GM23338 (cell line): ENCODE measurements around the gene BEND7. TPM values are rescaled to one million over a fixed set of nuclear protein-coding genes. Genes with fewer than 3 reads are reported as not detected.

Experiments used
- ATAC-seq: fragments of 200-7000 bp; cut with Tn5 transposase; 3 replicates; pipeline ENCODE4 v1.9.1; 2020
- DNase-seq: peaks from one replicate; pipeline ENCODE4 v3.0.0-alpha.2; 2015; ENCODE audit warnings: low spot score
- H2AFZ ChIP-seq: fragments of 200-600 bp; sonication (generic); 2 replicates; pipeline ENCODE4 v1.8.0; 2016; ENCODE audit warnings: antibody characterized with exemption, mild to moderate bottlenecking, moderate library complexity
- H3F3A ChIP-seq: fragments of 200-600 bp; sonication (generic); replicated peaks from 2 replicates; pipeline ENCODE4 v1.8.0; 2017; ENCODE audit warnings: antibody characterized with exemption, mixed run types, low read depth
- H3K27ac ChIP-seq: fragments of 200-600 bp; sonication (generic); 2 replicates; pipeline ENCODE4 v1.6.1; 2016; ENCODE audit warnings: low read depth
- H3K27me3 ChIP-seq: fragments of 200-600 bp; sonication (generic); 2 replicates; pipeline ENCODE4 v1.8.0; 2016; ENCODE audit warnings: mild to moderate bottlenecking, mixed run types, moderate library complexity; ENCODE audit not compliant: insufficient read depth
- H3K36me3 ChIP-seq: fragments of 200-600 bp; sonication (generic); 2 replicates; pipeline ENCODE4 v1.8.0; 2016; ENCODE audit warnings: mild to moderate bottlenecking; ENCODE audit not compliant: insufficient read depth
- H3K4me1 ChIP-seq: fragments of 200-600 bp; sonication (generic); 2 replicates; pipeline ENCODE4 v1.8.0; 2016; ENCODE audit warnings: mild to moderate bottlenecking, moderate library complexity; ENCODE audit not compliant: insufficient read depth
- H3K4me2 ChIP-seq: fragments of 200-600 bp; sonication (generic); 2 replicates; pipeline ENCODE4 v1.7.1; 2017; ENCODE audit warnings: mixed run types
- H3K4me3 ChIP-seq: fragments of 200-600 bp; sonication (generic); 2 replicates; pipeline ENCODE4 v1.6.1; 2016; ENCODE audit warnings: mixed run types
- H3K79me2 ChIP-seq: fragments of 200-600 bp; sonication (generic); replicated peaks from 2 replicates; pipeline ENCODE4 v1.8.0; 2017; ENCODE audit warnings: mild to moderate bottlenecking; ENCODE audit not compliant: insufficient read depth
- H3K9me2 ChIP-seq: fragments of 200-600 bp; sonication (generic); 2 replicates; pipeline ENCODE4 v1.8.0; 2017; ENCODE audit not compliant: insufficient read depth
- H4K20me1 ChIP-seq: fragments of 200-600 bp; sonication (generic); replicated peaks from 2 replicates; pipeline ENCODE4 v1.8.0; 2017; ENCODE audit warnings: mild to moderate bottlenecking; ENCODE audit not compliant: insufficient read depth
- H3K27ac Mint-ChIP-seq: 2 replicates; pipeline ENCODE4 v1.8.0; 2020; ENCODE audit warnings: inconsistent platforms, mild to moderate bottlenecking, moderate library complexity, mixed read lengths
- H3K27me3 Mint-ChIP-seq: 3 replicates; pipeline ENCODE4 v1.8.0; 2022; ENCODE audit warnings: low read depth, mild to moderate bottlenecking, moderate library complexity, mixed read lengths, inconsistent platforms; ENCODE audit not compliant: insufficient read depth, poor library complexity
- H3K36me3 Mint-ChIP-seq: 3 replicates; pipeline ENCODE4 v1.8.0; 2021; ENCODE audit warnings: low read depth, mild to moderate bottlenecking, inconsistent platforms, moderate library complexity, mixed read lengths
- H3K4me1 Mint-ChIP-seq: 3 replicates; pipeline ENCODE4 v1.8.0; 2020; ENCODE audit warnings: mild to moderate bottlenecking, inconsistent platforms, mixed read lengths
- H3K4me3 Mint-ChIP-seq: 3 replicates; pipeline ENCODE4 v1.8.0; 2021; ENCODE audit warnings: moderate library complexity, mild to moderate bottlenecking, inconsistent platforms, mixed read lengths
- H3K9me3 Mint-ChIP-seq: 3 replicates; pipeline ENCODE4 v1.8.0; 2020; ENCODE audit warnings: moderate library complexity, mild to moderate bottlenecking, inconsistent platforms, mixed read lengths
- CREB1 ChIP-seq: fragments of 250-450 bp; sonication (Bioruptor Pico); IDR thresholded peaks from 2 replicates; pipeline ENCODE4 v1.5.0; 2020; ENCODE audit warnings: low read depth, mild to moderate bottlenecking, moderate library complexity
- EZH2 ChIP-seq: fragments of 200-600 bp; sonication (generic); IDR thresholded peaks from one replicate; pipeline ENCODE4 v1.8.0; 2017; ENCODE audit warnings: antibody characterized with exemption, mild to moderate bottlenecking, low read depth; ENCODE audit not compliant: unreplicated experiment
- POLR2AphosphoS5 ChIP-seq: IDR thresholded peaks from 2 replicates; pipeline ENCODE4 v1.6.1; 2016; ENCODE audit warnings: antibody characterized with exemption, low read depth
- STAT1 ChIP-seq: IDR thresholded peaks from one replicate; pipeline ENCODE4 v1.6.1; 2016; ENCODE audit warnings: antibody characterized with exemption; ENCODE audit not compliant: unreplicated experiment
- ZNF114 ChIP-seq: fragments of 250-450 bp; sonication (Bioruptor Pico); IDR thresholded peaks from 2 replicates; pipeline ENCODE4 v1.5.0; 2020; ENCODE audit warnings: mild to moderate bottlenecking, moderate library complexity
- ZNF331 ChIP-seq: fragments of 250-450 bp; sonication (Bioruptor Pico); IDR thresholded peaks from 2 replicates; pipeline ENCODE4 v1.5.0; 2020; ENCODE audit warnings: low read depth, mild to moderate bottlenecking, moderate library complexity
- polyA plus RNA-seq: library from polyadenylated mRNA; unstranded; fragments of >200 nt; fragmentation: Nextera tagmentation; extraction: Ambion mirVana; gene quantifications from 2 replicates; pipeline ENCODE4 v1.2.1, GENCODE V29; 2016
- total RNA-seq: library from RNA; depleted of rRNA; stranded (reverse); fragments of >200 nt; shearing (Covaris generic); gene quantifications from 2 replicates; pipeline ENCODE4 v1.2.3, GENCODE V29; 2014
- TF ChIP-seq, protein P1 (sequence below): IDR thresholded peaks from 2 replicates; pipeline ENCODE4 v1.6.1; 2016; ENCODE audit warnings: antibody characterized with exemption
- TF ChIP-seq, protein P2 (sequence below): fragments of 250-450 bp; sonication (Bioruptor Pico); IDR thresholded peaks from 2 replicates; pipeline ENCODE4 v1.5.0; 2020; ENCODE audit warnings: mild to moderate bottlenecking, moderate library complexity
- TF ChIP-seq, protein P3 (sequence below), 2 experiments: fragments of 200-600 bp in 1 of 2; sonication (generic) in 1 of 2; conservative IDR thresholded peaks; 2 replicates each; pipeline versions ENCODE4 v1.5.1 to v1.6.1; 2016 to 2017; ENCODE audit warnings: antibody characterized with exemption in 2 of 2, low read depth in 2 of 2, mild to moderate bottlenecking in 2 of 2, moderate library complexity in 1 of 2

The BEND7 gene
- total and polyA plus RNA-seq, 2 experiments from 2014 or later: 3.1 to 9.6 TPM

DNA sequence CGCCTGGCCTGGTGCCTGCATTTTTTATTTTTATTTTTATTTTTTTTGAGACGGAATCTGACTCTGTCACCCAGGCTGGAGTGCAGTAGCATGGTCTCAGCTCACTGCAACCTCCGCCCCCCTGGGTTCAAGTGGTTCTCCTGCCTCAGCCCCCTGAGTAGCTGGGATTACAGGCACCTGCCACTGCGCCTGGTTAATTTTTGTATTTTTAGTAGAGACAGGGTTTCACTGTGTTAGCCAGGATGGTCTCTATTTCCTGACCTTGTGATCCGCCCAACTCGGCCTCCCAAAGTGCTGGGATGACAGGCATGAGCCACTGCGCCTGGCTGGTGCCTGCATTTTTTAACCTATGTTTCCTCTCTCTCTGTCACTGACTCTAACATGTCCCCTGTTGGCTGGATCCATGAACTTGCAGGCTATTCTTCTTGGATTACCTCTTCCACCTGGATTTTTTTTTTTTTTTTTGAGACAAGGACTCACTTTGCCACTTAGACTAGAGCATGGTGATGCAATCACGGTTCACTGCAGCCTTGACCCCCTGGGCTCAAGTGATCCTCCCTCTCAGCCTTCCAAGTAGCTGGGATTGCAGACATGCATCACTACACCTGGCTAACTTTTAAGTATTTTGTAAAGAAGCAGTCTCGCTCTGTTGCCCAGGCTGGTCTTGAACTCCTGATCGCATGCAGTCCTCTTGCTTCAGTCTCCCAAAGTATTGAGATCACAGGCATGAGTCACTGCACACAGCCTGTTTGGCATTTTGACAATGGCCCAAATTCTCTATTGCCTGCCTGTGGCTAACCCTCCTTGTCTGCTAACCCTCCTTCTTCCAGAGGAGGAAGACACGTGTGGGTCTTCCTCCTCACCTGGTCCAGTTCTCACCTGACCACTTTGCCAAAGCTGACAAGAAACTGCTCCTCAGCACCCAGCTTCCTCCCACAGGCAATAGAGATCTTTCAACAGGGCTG is 34.9 kb upstream of the BEND7 start (continued):
- TF ChIP-seq, protein P1, sequence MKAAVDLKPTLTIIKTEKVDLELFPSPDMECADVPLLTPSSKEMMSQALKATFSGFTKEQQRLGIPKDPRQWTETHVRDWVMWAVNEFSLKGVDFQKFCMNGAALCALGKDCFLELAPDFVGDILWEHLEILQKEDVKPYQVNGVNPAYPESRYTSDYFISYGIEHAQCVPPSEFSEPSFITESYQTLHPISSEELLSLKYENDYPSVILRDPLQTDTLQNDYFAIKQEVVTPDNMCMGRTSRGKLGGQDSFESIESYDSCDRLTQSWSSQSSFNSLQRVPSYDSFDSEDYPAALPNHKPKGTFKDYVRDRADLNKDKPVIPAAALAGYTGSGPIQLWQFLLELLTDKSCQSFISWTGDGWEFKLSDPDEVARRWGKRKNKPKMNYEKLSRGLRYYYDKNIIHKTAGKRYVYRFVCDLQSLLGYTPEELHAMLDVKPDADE: no peak

DNA sequence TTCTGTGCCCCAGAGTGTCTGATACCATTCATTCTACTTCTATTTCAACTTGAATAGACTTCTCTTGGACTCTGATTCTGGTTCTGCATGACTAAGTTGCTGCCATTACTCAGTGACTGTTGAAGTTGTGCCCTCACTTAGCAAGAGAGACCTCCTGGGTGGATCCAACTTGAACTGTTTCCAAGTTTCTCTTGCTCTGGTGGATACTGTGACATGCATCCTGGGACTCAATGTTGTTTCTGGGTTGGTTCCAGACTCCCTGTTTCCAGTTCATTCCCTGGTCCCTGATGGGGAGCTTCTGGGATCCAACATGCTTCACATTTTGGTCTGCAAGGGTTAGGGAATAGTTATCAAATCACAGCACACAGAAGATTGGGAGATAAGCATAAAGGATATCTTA is 31.8 kb upstream of the BEND7 start:
- H3K36me3 Mint-ChIP-seq: peaks cover 13% of the 10 kb centered on the region; the same call in 2 of the 3 replicates
- no peaks in the 10 kb centered on the region for H3K4me1 Mint-ChIP-seq
- no peaks in the 10 kb centered on the region for H3K27me3 ChIP-seq
- no peak overlapping the region for H3K27ac ChIP-seq
- H3K27me3 Mint-ChIP-seq: no peaks in the 10 kb centered on the region
- H2AFZ ChIP-seq: 0 out of 2 replicates have a peak overlapping the region, but pooled peaks have one; percentile 69
- TF ChIP-seq, protein P2, sequence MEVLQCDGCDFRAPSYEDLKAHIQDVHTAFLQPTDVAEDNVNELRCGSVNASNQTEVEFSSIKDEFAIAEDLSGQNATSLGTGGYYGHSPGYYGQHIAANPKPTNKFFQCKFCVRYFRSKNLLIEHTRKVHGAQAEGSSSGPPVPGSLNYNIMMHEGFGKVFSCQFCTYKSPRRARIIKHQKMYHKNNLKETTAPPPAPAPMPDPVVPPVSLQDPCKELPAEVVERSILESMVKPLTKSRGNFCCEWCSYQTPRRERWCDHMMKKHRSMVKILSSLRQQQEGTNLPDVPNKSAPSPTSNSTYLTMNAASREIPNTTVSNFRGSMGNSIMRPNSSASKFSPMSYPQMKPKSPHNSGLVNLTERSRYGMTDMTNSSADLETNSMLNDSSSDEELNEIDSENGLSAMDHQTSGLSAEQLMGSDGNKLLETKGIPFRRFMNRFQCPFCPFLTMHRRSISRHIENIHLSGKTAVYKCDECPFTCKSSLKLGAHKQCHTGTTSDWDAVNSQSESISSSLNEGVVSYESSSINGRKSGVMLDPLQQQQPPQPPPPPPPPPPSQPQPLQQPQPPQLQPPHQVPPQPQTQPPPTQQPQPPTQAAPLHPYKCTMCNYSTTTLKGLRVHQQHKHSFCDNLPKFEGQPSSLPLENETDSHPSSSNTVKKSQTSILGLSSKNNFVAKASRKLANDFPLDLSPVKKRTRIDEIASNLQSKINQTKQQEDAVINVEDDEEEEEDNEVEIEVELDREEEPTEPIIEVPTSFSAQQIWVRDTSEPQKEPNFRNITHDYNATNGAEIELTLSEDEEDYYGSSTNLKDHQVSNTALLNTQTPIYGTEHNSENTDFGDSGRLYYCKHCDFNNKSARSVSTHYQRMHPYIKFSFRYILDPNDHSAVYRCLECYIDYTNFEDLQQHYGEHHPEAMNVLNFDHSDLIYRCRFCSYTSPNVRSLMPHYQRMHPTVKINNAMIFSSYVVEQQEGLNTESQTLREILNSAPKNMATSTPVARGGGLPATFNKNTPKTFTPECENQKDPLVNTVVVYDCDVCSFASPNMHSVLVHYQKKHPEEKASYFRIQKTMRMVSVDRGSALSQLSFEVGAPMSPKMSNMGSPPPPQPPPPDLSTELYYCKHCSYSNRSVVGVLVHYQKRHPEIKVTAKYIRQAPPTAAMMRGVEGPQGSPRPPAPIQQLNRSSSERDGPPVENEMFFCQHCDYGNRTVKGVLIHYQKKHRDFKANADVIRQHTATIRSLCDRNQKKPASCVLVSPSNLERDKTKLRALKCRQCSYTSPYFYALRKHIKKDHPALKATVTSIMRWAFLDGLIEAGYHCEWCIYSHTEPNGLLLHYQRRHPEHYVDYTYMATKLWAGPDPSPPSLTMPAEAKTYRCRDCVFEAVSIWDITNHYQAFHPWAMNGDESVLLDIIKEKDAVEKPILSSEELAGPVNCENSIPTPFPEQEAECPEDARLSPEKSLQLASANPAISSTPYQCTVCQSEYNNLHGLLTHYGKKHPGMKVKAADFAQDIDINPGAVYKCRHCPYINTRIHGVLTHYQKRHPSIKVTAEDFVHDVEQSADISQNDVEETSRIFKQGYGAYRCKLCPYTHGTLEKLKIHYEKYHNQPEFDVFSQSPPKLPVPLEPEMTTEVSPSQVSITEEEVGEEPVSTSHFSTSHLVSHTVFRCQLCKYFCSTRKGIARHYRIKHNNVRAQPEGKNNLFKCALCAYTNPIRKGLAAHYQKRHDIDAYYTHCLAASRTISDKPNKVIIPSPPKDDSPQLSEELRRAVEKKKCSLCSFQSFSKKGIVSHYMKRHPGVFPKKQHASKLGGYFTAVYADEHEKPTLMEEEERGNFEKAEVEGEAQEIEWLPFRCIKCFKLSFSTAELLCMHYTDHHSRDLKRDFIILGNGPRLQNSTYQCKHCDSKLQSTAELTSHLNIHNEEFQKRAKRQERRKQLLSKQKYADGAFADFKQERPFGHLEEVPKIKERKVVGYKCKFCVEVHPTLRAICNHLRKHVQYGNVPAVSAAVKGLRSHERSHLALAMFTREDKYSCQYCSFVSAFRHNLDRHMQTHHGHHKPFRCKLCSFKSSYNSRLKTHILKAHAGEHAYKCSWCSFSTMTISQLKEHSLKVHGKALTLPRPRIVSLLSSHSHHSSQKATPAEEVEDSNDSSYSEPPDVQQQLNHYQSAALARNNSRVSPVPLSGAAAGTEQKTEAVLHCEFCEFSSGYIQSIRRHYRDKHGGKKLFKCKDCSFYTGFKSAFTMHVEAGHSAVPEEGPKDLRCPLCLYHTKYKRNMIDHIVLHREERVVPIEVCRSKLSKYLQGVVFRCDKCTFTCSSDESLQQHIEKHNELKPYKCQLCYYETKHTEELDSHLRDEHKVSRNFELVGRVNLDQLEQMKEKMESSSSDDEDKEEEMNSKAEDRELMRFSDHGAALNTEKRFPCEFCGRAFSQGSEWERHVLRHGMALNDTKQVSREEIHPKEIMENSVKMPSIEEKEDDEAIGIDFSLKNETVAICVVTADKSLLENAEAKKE (CRISPR knock-in tag): no peak
- TF ChIP-seq, protein P3, sequence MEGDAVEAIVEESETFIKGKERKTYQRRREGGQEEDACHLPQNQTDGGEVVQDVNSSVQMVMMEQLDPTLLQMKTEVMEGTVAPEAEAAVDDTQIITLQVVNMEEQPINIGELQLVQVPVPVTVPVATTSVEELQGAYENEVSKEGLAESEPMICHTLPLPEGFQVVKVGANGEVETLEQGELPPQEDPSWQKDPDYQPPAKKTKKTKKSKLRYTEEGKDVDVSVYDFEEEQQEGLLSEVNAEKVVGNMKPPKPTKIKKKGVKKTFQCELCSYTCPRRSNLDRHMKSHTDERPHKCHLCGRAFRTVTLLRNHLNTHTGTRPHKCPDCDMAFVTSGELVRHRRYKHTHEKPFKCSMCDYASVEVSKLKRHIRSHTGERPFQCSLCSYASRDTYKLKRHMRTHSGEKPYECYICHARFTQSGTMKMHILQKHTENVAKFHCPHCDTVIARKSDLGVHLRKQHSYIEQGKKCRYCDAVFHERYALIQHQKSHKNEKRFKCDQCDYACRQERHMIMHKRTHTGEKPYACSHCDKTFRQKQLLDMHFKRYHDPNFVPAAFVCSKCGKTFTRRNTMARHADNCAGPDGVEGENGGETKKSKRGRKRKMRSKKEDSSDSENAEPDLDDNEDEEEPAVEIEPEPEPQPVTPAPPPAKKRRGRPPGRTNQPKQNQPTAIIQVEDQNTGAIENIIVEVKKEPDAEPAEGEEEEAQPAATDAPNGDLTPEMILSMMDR (conservative IDR thresholded peaks at IDR 0.05; ENCODE audit: low read depth in 2 of 2): no peak
- no peak for TF ChIP-seq POLR2AphosphoS5
- TF ChIP-seq EZH2: no peak
- TF ChIP-seq ZNF114 (CRISPR knock-in tag): no peak
- no peak for TF ChIP-seq STAT1
- no peak for TF ChIP-seq ZNF331
- TF ChIP-seq, protein P1: no peak
- no peak for TF ChIP-seq CREB1
- no peak overlapping the region for H3K27ac Mint-ChIP-seq
- H4K20me1 ChIP-seq: no peaks in the 10 kb centered on the region
- H3F3A ChIP-seq: no peaks in the 10 kb centered on the region
- ATAC-seq: no peak
- H3K4me2 ChIP-seq: no peak overlapping the region
- no peaks in the 10 kb centered on the region for H3K4me1 ChIP-seq
- no peaks in the 10 kb centered on the region for H3K9me2 ChIP-seq
- no peak overlapping the region for H3K4me3 Mint-ChIP-seq
- DNase-seq: no peak
- H3K79me2 ChIP-seq: no peaks in the 10 kb centered on the region
- H3K9me3 Mint-ChIP-seq: peaks cover 27% of the 10 kb centered on the region
- no peak overlapping the region for H3K4me3 ChIP-seq
- no peaks in the 10 kb centered on the region for H3K36me3 ChIP-seq
